H1 (cell line): ENCODE measurements around the gene NDUFA3. TPM values are rescaled to one million over a fixed set of nuclear protein-coding genes. Genes with fewer than 3 reads are reported as not detected.

ENCODE experiments used
- CTCF ChIA-PET: fragments of 300-600 bp; sonication (Branson Sonifier 250); formaldehyde crosslinking; loops from one replicate; lab custom pipeline; 2021; ENCODE audit not compliant: partially characterized antibody; lab: Charles Lee
- POLR2A ChIA-PET: fragments of 300-600 bp; sonication (Branson Sonifier 250); formaldehyde crosslinking; loops from one replicate; lab custom pipeline; 2021; ENCODE audit warnings: inconsistent platforms; ENCODE audit not compliant: partially characterized antibody; lab: Charles Lee
- DNase-seq, 2 experiments: peaks; one replicate each; pipeline versions ENCODE4 v3.0.0 to v3.0.0-alpha.2; 2010 to 2022; ENCODE audit warnings: low spot score in 2 of 2, low read depth in 1 of 2, mixed read lengths in 1 of 2
- FAIRE-seq: peaks from 2 replicates; lab custom pipeline; 2011; peaks lifted over from hg19 to GRCh38; lab: Jason Lieb, UNC
- H2AFZ ChIP-seq: 2 replicates; pipeline ENCODE4 v1.8.1; 2012; ENCODE audit warnings: low read length, inconsistent platforms
- H2AK5ac ChIP-seq: 2 replicates; pipeline ENCODE4 v1.6.1; 2013; ENCODE audit warnings: low read depth, low read length
- H2BK120ac ChIP-seq: replicated peaks from 2 replicates; pipeline ENCODE3; 2013; ENCODE audit warnings: low read depth, low read length, inconsistent platforms
- H2BK12ac ChIP-seq: 2 replicates; pipeline ENCODE4 v1.6.1; 2013; ENCODE audit warnings: low read depth, low read length
- H2BK15ac ChIP-seq: 2 replicates; pipeline ENCODE4 v1.6.1; 2013; ENCODE audit warnings: low read length
- H2BK20ac ChIP-seq: 2 replicates; pipeline ENCODE4 v1.6.1; 2013; ENCODE audit warnings: low read length
- H2BK5ac ChIP-seq: 2 replicates; pipeline ENCODE4 v1.6.1; 2013; ENCODE audit warnings: low read depth, low read length
- H3K14ac ChIP-seq: 2 replicates; pipeline ENCODE4 v1.6.1; 2013; ENCODE audit warnings: inconsistent platforms; ENCODE audit not compliant: insufficient read length
- H3K18ac ChIP-seq: 2 replicates; pipeline ENCODE4 v1.6.1; 2013; ENCODE audit warnings: low read length; ENCODE audit errors: extremely low read depth
- H3K23ac ChIP-seq: 2 replicates; pipeline ENCODE4 v1.6.1; 2013; ENCODE audit warnings: inconsistent platforms; ENCODE audit not compliant: insufficient read length
- H3K23me2 ChIP-seq: 2 replicates; pipeline ENCODE4 v1.6.1; 2013; ENCODE audit warnings: low read depth, low read length
- H3K27ac ChIP-seq: 2 replicates; pipeline ENCODE4 v1.6.1; 2011; ENCODE audit warnings: low read depth, low read length, inconsistent platforms
- H3K27me3 ChIP-seq, 4 experiments: replicated peaks in 1 of 4; 1 replicate in 1 of 4; 2 replicates in 3 of 4; pipeline versions ENCODE4 v1.6.1 to v1.8.1; 2011 to 2013; ENCODE audit warnings: low read length in 3 of 4, mild to moderate bottlenecking in 3 of 4, inconsistent platforms in 2 of 4, mixed read lengths in 2 of 4, moderate library complexity in 1 of 4; ENCODE audit not compliant: control insufficient read depth in 3 of 4, insufficient read depth in 3 of 4; ENCODE audit errors: extremely low read depth in 1 of 4
- H3K36me3 ChIP-seq, 4 experiments: 2 replicates each; pipeline versions ENCODE4 v1.6.1 to v1.8.1; 2011 to 2013; ENCODE audit warnings: mild to moderate bottlenecking in 4 of 4, low read length in 3 of 4, moderate library complexity in 2 of 4, control low read depth in 1 of 4, inconsistent platforms in 1 of 4; ENCODE audit not compliant: insufficient read depth in 4 of 4, control insufficient read depth in 2 of 4
- H3K4ac ChIP-seq: replicated peaks from 2 replicates; pipeline ENCODE3; 2013; ENCODE audit warnings: low read length, low read depth, mixed read lengths, inconsistent platforms; ENCODE audit not compliant: insufficient read length
- H3K4me1 ChIP-seq, 4 experiments: replicated peaks in 1 of 4; 1 replicate in 1 of 4; 2 replicates in 3 of 4; pipeline versions ENCODE4 v1.6.1 to v1.8.1; 2011 to 2013; ENCODE audit warnings: low read length in 3 of 4, inconsistent platforms in 2 of 4, mixed read lengths in 1 of 4; ENCODE audit not compliant: insufficient read depth in 4 of 4, control insufficient read depth in 3 of 4
- H3K4me2 ChIP-seq, 2 experiments: 2 replicates each; pipeline versions ENCODE4 v1.6.1 to v1.8.1; 2011 to 2013; ENCODE audit warnings: low read depth in 2 of 2, low read length in 2 of 2, control low read depth in 1 of 2, inconsistent platforms in 1 of 2, mild to moderate bottlenecking in 1 of 2; ENCODE audit not compliant: insufficient read depth in 1 of 2
- H3K4me3 ChIP-seq, 4 experiments: fragments of 200-600, 300-600 bp in 1 of 4; sonication (generic), shearing (Covaris generic), sonication (Bioruptor Twin) in 1 of 4; 2 replicates each; pipeline versions ENCODE4 v1.5.1 to v1.8.1; 2011 to 2016; ENCODE audit warnings: low read length in 4 of 4, low read depth in 3 of 4, control low read depth in 2 of 4, inconsistent platforms in 2 of 4, mild to moderate bottlenecking in 2 of 4, mixed read lengths in 1 of 4, moderate library complexity in 1 of 4; ENCODE audit not compliant: insufficient read depth in 2 of 4; ENCODE audit errors: extremely low read depth in 1 of 4
- H3K56ac ChIP-seq: replicated peaks from 2 replicates; pipeline ENCODE3; 2013; ENCODE audit warnings: low read depth, mild to moderate bottlenecking, mixed read lengths, low read length, inconsistent platforms; ENCODE audit not compliant: insufficient read length
- H3K79me1 ChIP-seq: 2 replicates; pipeline ENCODE4 v1.6.1; 2013; ENCODE audit warnings: low read depth, low read length, control low read depth
- H3K79me2 ChIP-seq, 2 experiments: 2 replicates each; pipeline versions ENCODE4 v1.6.1 to v1.8.1; 2012 to 2013; ENCODE audit warnings: low read length in 2 of 2, mild to moderate bottlenecking in 2 of 2, inconsistent platforms in 1 of 2; ENCODE audit not compliant: insufficient read depth in 2 of 2, control insufficient read depth in 1 of 2
- H3K9ac ChIP-seq, 4 experiments: replicated peaks in 1 of 4; 1 replicate in 1 of 4; 2 replicates in 3 of 4; pipeline versions ENCODE4 v1.6.1 to v1.8.1; 2011 to 2013; ENCODE audit warnings: low read depth in 3 of 4, low read length in 3 of 4, control low read depth in 2 of 4, mild to moderate bottlenecking in 2 of 4, moderate library complexity in 2 of 4, inconsistent platforms in 1 of 4; ENCODE audit errors: extremely low read depth in 1 of 4
- H3K9me3 ChIP-seq, 2 experiments: 2 replicates each; pipeline versions ENCODE4 v1.6.1 to v1.8.1; 2012 to 2013; ENCODE audit warnings: mild to moderate bottlenecking in 2 of 2, moderate library complexity in 2 of 2, control low read depth in 1 of 2, inconsistent platforms in 1 of 2, low read depth in 1 of 2, low read length in 1 of 2, mixed read lengths in 1 of 2; ENCODE audit not compliant: insufficient read depth in 2 of 2
- H4K20me1 ChIP-seq, 2 experiments: replicated peaks in 1 of 2; 2 replicates each; pipeline versions ENCODE3 to v1.8.1; 2011 to 2013; ENCODE audit warnings: inconsistent platforms in 2 of 2, low read length in 2 of 2, mild to moderate bottlenecking in 1 of 2; ENCODE audit not compliant: insufficient read depth in 2 of 2, control insufficient read depth in 1 of 2
- H4K5ac ChIP-seq: 2 replicates; pipeline ENCODE4 v1.6.1; 2013; ENCODE audit warnings: low read length, low read depth, mixed read lengths, inconsistent platforms; ENCODE audit not compliant: insufficient read length
- H4K8ac ChIP-seq: 2 replicates; pipeline ENCODE4 v1.8.0; 2013; ENCODE audit warnings: mild to moderate bottlenecking, moderate library complexity, low read length, inconsistent platforms; ENCODE audit not compliant: insufficient read depth; ENCODE audit errors: extremely low read depth
- H4K91ac ChIP-seq: replicated peaks from 2 replicates; pipeline ENCODE3; 2013; ENCODE audit warnings: low read length, mixed read lengths, inconsistent platforms; ENCODE audit not compliant: insufficient read length
- BCL11A ChIP-seq, 2 experiments: IDR thresholded peaks; one replicate each; pipeline ENCODE4 v1.6.1; 2011; ENCODE audit warnings: low read depth in 2 of 2, low read length in 2 of 2, mild to moderate bottlenecking in 2 of 2
- CBX8 ChIP-seq: fragments of 300-800, 300-1000 bp; sonication (generic); IDR thresholded peaks from 2 replicates; pipeline ENCODE4 v1.7.1; 2016; ENCODE audit warnings: low read depth, low read length, borderline replicate concordance
- GABPA ChIP-seq: IDR thresholded peaks from 2 replicates; pipeline ENCODE4 v1.6.1; 2011; ENCODE audit warnings: mild to moderate bottlenecking, low read length, moderate library complexity, borderline replicate concordance; ENCODE audit not compliant: insufficient read depth
- KDM4A ChIP-seq: IDR thresholded peaks from one replicate; pipeline ENCODE4 v1.7.1; 2012; ENCODE audit warnings: low read depth, mild to moderate bottlenecking, moderate library complexity, low read length, inconsistent platforms; ENCODE audit not compliant: severe bottlenecking
- MAFK ChIP-seq: IDR thresholded peaks from 2 replicates; pipeline ENCODE4 v1.6.1; 2012; ENCODE audit warnings: low read depth, mild to moderate bottlenecking, improper control_type of control experiment, low read length
- MAX ChIP-seq: IDR thresholded peaks from 2 replicates; pipeline ENCODE4 v1.6.1; 2012; ENCODE audit warnings: inconsistent platforms
- POLR2A ChIP-seq, 2 experiments: IDR thresholded peaks; 1 replicate in 1 of 2; 2 replicates in 1 of 2; pipeline ENCODE4 v1.6.1; 2011; ENCODE audit warnings: low read depth in 2 of 2, low read length in 2 of 2, mild to moderate bottlenecking in 2 of 2; ENCODE audit errors: control extremely low read depth in 1 of 2
- POU5F1 ChIP-seq: IDR thresholded peaks from 2 replicates; pipeline ENCODE4 v1.6.1; 2011; ENCODE audit warnings: low read depth, mild to moderate bottlenecking, low read length, moderate library complexity
- RAD21 ChIP-seq, 2 experiments: IDR thresholded peaks in 1 of 2; conservative IDR thresholded peaks in 1 of 2; 2 replicates each; pipeline ENCODE4 v1.6.1; 2011; ENCODE audit warnings: low read depth in 2 of 2, low read length in 2 of 2, improper control_type of control experiment in 1 of 2, inconsistent platforms in 1 of 2, mild to moderate bottlenecking in 1 of 2, moderate library complexity in 1 of 2
- SP4 ChIP-seq: IDR thresholded peaks from 2 replicates; pipeline ENCODE4 v1.6.1; 2012; ENCODE audit warnings: low read length, inconsistent platforms
- ZNF274 ChIP-seq: IDR thresholded peaks from 2 replicates; pipeline ENCODE4 v1.7.0; 2012; ENCODE audit warnings: low read length, borderline replicate concordance; ENCODE audit errors: extremely low read depth
- WGBS, 2 experiments: shearing (Covaris generic) in 1 of 2; methylation state at CpG; one replicate each; pipeline versions ENCODE4 v1.1.6 to v1.1.7; 2013 to 2015; ENCODE audit warnings: low lambda C conversion rate in 2 of 2, mixed read lengths in 2 of 2, inconsistent platforms in 1 of 2, low coverage in 1 of 2, missing lambda C conversion rate in 1 of 2; ENCODE audit not compliant: insufficient replicate concordance in 2 of 2, insufficient coverage in 1 of 2, insufficient read length in 1 of 2; ENCODE audit errors: extremely low coverage in 1 of 2, missing lambda C conversion rate in 1 of 2; 5-methylcytosine and 5-hydroxymethylcytosine counted together
- polyA plus RNA-seq, 7 experiments: library from polyadenylated mRNA; depleted of rRNA in 3 of 7; stranded (reverse) in 5 of 7; unstranded in 2 of 7; fragments of >200 nt in 5 of 7; fragments of 200-250 nt in 2 of 7; gene quantifications; 1 replicate in 5 of 7; 2 replicates in 1 of 7; 4 replicates in 1 of 7; pipeline versions ENCODE4 v1.2.1 to v1.2.3, GENCODE V29; 2011 to 2013; ENCODE audit warnings: missing spikeins in 2 of 7, mixed read lengths in 2 of 7
- total RNA-seq: library from RNA; stranded (reverse); fragmentation: NEBNext Ultra II Directional; extraction: Animal tissue kit (Norgen Biotek cat#: 25700); gene quantifications from 2 replicates; pipeline ENCODE4 v1.2.1, GENCODE V29; 2021

The NDUFA3 gene
- total and polyA plus RNA-seq, 2 of the 8 experiments (the other 6 are each of a cell fraction or from before 2014, with no cell fraction given): 175 to 208 TPM

GRCh38 chr19:54136086-54136863 is 33.6 kb downstream of the NDUFA3 start:
- H2BK120ac ChIP-seq: no peak overlapping the region
- H3K18ac ChIP-seq: no peak overlapping the region
- H3K79me1 ChIP-seq: peaks cover 16% of the 10 kb centered on the region
- DNase-seq: no peak
- H3K23ac ChIP-seq: no peak overlapping the region
- FAIRE-seq: no peak
- no peak overlapping the region for H3K4ac ChIP-seq
- H3K79me2 ChIP-seq: peaks cover 24 to 34% of the 10 kb centered on the region in 2 experiments
- ChIA-PET CTCF (interaction anchor here (0.9 to 1.9 kb wide), 4 partner anchors 19 to 316 kb away, joined by 3 to 8 read pairs (median 3); no protein-coding TSS in a partner anchor), POLR2A (interaction anchor here (0.5 to 15.7 kb wide), 17 partner anchors 13 to 994 kb away, joined by 3 to 348 read pairs (median 5); partner anchors contain the start of genes LENG1, MBOAT7, PRPF31 and RPS9)
- H3K9ac ChIP-seq: peak overlapping the region in 2 of 4 experiments; percentile 44 to 68; a peak in 5 of 7 replicates
- no peak overlapping the region for H4K8ac ChIP-seq
- peak overlapping the region; percentile 53 for H2AFZ ChIP-seq
- no peak overlapping the region for H3K56ac ChIP-seq
- 0 out of 2 replicates have a peak overlapping the region, but pooled peaks have one; percentile 29 for H3K27ac ChIP-seq
- H2BK20ac ChIP-seq: no peak overlapping the region
- H3K14ac ChIP-seq: no peak overlapping the region
- peak overlapping the region; percentile 61; the same call in 1 of the 2 replicates for H2BK5ac ChIP-seq
- no peak overlapping the region for H2AK5ac ChIP-seq
- no peaks in the 10 kb centered on the region for H3K27me3 ChIP-seq
- peaks cover 17% of the 10 kb centered on the region for H3K23me2 ChIP-seq
- peaks cover 18 to 25% of the 10 kb centered on the region in 2 experiments for H4K20me1 ChIP-seq
- H3K4me2 ChIP-seq: peak overlapping the region; percentile 85 to 99
- H3K9me3 ChIP-seq: peaks cover 3 to 10% of the 10 kb centered on the region in 2 experiments; a peak in 3 of 4 replicates
- peak overlapping the region; percentile 66 to 84 (median 72) for H3K4me3 ChIP-seq
- peaks cover 2 to 13% (median 7%) of the 10 kb centered on the region in 4 experiments; a peak in 5 of 8 replicates for H3K36me3 ChIP-seq
- H4K5ac ChIP-seq: no peak overlapping the region
- WGBS, 2 experiments: 4% methylated on average over 30 of the region's 30 CpGs; no CpG with 5 or more reads in 1 of the 2 experiments
- H2BK15ac ChIP-seq: no peak overlapping the region
- H3K4me1 ChIP-seq: peaks cover 0 to 26% (median 7%) of the 10 kb centered on the region in 4 experiments; a peak in 5 of 7 replicates
- H4K91ac ChIP-seq: no peak overlapping the region
- H2BK12ac ChIP-seq: no peak overlapping the region
- no peak for TF ChIP-seq ZNF274
- no peak for TF ChIP-seq POU5F1
- TF ChIP-seq POLR2A (IDR thresholded peaks at IDR 0.05; ENCODE audit: control extremely low read depth in 1 of 2, low read depth in 2 of 2, low read length in 2 of 2): no peak
- no peak for TF ChIP-seq BCL11A (IDR thresholded peaks at IDR 0.05; ENCODE audit: low read depth in 2 of 2, low read length in 2 of 2)
- no peak for TF ChIP-seq RAD21 (IDR thresholded peaks at IDR 0.05 in 1 of 2, conservative IDR thresholded peaks at IDR 0.05 in 1 of 2; ENCODE audit: low read depth in 2 of 2, low read length in 2 of 2)
- TF ChIP-seq KDM4A: no peak
- TF ChIP-seq CBX8: no peak
- TF ChIP-seq GABPA: no peak
- TF ChIP-seq MAX: no peak
- TF ChIP-seq MAFK: no peak
- TF ChIP-seq SP4: no peak
